Breast epithelium (tissue), 3 donors: ENCODE results near the gene PRPF19.

Source experiments
- CTCF ChIP-seq, 3 donors: fragments of 450-650 bp; IDR thresholded peaks; one replicate each; pipeline ENCODE4 v1.5.1; 2016 to 2017; ENCODE audit warnings: antibody characterized with exemption in 3 of 3, mild to moderate bottlenecking in 3 of 3, moderate library complexity in 3 of 3
- POLR2A ChIP-seq: fragments of 450-650 bp; IDR thresholded peaks from one replicate; pipeline ENCODE4 v1.6.1; 2016; ENCODE audit warnings: antibody characterized with exemption, mild to moderate bottlenecking, moderate library complexity
- POLR2AphosphoS5 ChIP-seq, 3 donors: sonication (generic); formaldehyde crosslinking; IDR thresholded peaks; one replicate each; pipeline ENCODE4 v1.6.1; 2017; ENCODE audit warnings: antibody characterized with exemption in 3 of 3

GRCh38 chr11:60895687-60896086 lies 10.7 kb downstream of the PRPF19 start:
- no peak for TF ChIP-seq POLR2A
- no peak for TF ChIP-seq CTCF (IDR thresholded peaks at IDR 0.05)
- TF ChIP-seq POLR2AphosphoS5 (IDR thresholded peaks at IDR 0.05): no peak
